GM23248 (cell line): ENCODE results near the gene UGT2B15.

Experiments used
- EZH2 ChIP-seq: fragments of 200-600 bp; sonication (generic); IDR thresholded peaks from 2 replicates; pipeline ENCODE4 v1.6.1; 2018; ENCODE audit warnings: antibody characterized with exemption, mild to moderate bottlenecking; ENCODE audit not compliant: insufficient read depth, poor library complexity, severe bottlenecking
- EZH2phosphoT487 ChIP-seq: fragments of 200-600 bp; sonication (generic); IDR thresholded peaks from 2 replicates; pipeline ENCODE4 v1.6.1; 2018; ENCODE audit warnings: antibody characterized with exemption, moderate library complexity, mild to moderate bottlenecking, low read depth; ENCODE audit not compliant: insufficient read depth

DNA sequence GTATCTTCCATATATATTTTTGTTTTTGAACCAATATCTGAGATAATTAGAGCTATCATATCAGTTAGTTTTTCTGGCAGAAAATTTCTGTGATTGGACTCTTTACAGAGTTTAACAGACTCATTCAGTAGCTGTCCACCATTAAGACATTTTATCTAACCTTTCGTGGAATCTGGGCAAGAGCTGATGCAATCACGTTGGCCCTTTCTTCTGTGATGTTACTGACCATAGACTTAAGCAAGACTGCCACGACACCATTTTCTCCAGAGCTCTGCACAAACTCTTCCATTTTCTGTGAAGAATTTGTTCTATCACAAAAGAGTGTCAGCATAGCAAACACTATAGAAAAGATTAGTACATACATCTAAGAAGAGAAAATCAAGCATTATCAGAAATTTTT is 41.8 kb upstream of the UGT2B15 start:
- TF ChIP-seq EZH2 (no peak), EZH2phosphoT487 (no peak)
